GM12878 (cell line): Measurements from ENCODE around the gene MRPL54.

Experiments used
- ATF2 ChIP-seq: IDR thresholded peaks from 2 replicates; pipeline ENCODE4 v1.6.1; 2012; ENCODE audit warnings: low read length, inconsistent platforms
- CREB1 ChIP-seq: IDR thresholded peaks from 2 replicates; pipeline ENCODE4 v1.6.1; 2012; ENCODE audit warnings: low read depth, mild to moderate bottlenecking, inconsistent platforms
- NFYA ChIP-seq: IDR thresholded peaks from 2 replicates; pipeline ENCODE4 v1.6.1; 2011; ENCODE audit warnings: low read depth, mild to moderate bottlenecking, low read length, improper control_type of control experiment, borderline replicate concordance
- PAX8 ChIP-seq: fragments of 450-650 bp; IDR thresholded peaks from 2 replicates; pipeline ENCODE4 v1.6.1; 2017; ENCODE audit warnings: mild to moderate bottlenecking, moderate library complexity
- POLR2A ChIP-seq: IDR thresholded peaks from 2 replicates; pipeline ENCODE4 v1.6.1; 2011; ENCODE audit warnings: low read depth, mild to moderate bottlenecking, low read length
- SUZ12 ChIP-seq: fragments of 200-600 bp; sonication (generic); IDR thresholded peaks from one replicate; pipeline ENCODE4 v1.6.1; 2018; ENCODE audit warnings: antibody characterized with exemption, mild to moderate bottlenecking; ENCODE audit not compliant: unreplicated experiment
- TF ChIP-seq, protein P1 (sequence below), 3 experiments: IDR thresholded peaks in 2 of 3; conservative IDR thresholded peaks in 1 of 3; 2 replicates each; pipeline ENCODE4 v1.5.1; 2011; ENCODE audit warnings: low read depth in 3 of 3, low read length in 3 of 3, mild to moderate bottlenecking in 3 of 3, control low read depth in 2 of 3, moderate library complexity in 2 of 3, inconsistent platforms in 1 of 3, mixed read lengths in 1 of 3; ENCODE audit not compliant: control insufficient read depth in 2 of 3, insufficient read depth in 1 of 3; ENCODE audit errors: extremely low read depth in 1 of 3

DNA sequence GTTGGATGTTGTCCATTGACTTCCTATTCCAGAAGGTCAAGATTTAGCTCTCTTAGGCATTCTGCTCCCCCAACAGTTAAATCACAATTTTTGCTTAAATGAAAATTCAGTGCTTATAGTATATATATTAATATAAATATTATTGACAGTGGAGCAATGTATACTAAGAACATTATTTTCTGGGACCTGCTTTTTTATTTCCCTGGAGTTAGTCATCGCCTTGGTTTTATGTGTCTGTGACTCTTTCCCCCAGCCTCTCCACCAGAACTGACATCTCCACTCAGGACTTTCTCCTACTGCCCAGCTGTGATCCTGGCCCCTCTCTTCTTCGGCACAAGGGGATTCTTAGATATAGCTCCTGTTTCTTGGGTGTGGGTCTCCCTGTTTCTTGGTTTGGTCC, 33.9 kb downstream of the MRPL54 start:
- TF ChIP-seq, protein P1, sequence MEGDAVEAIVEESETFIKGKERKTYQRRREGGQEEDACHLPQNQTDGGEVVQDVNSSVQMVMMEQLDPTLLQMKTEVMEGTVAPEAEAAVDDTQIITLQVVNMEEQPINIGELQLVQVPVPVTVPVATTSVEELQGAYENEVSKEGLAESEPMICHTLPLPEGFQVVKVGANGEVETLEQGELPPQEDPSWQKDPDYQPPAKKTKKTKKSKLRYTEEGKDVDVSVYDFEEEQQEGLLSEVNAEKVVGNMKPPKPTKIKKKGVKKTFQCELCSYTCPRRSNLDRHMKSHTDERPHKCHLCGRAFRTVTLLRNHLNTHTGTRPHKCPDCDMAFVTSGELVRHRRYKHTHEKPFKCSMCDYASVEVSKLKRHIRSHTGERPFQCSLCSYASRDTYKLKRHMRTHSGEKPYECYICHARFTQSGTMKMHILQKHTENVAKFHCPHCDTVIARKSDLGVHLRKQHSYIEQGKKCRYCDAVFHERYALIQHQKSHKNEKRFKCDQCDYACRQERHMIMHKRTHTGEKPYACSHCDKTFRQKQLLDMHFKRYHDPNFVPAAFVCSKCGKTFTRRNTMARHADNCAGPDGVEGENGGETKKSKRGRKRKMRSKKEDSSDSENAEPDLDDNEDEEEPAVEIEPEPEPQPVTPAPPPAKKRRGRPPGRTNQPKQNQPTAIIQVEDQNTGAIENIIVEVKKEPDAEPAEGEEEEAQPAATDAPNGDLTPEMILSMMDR (IDR thresholded peaks at IDR 0.05 in 2 of 3, conservative IDR thresholded peaks at IDR 0.05 in 1 of 3; ENCODE audit: control insufficient read depth in 2 of 3, extremely low read depth in 1 of 3, insufficient read depth in 1 of 3, low read depth in 3 of 3, low read length in 3 of 3) = no peak
- TF ChIP-seq CREB1 = no peak
- TF ChIP-seq PAX8 = no peak
- TF ChIP-seq NFYA = no peak
- TF ChIP-seq SUZ12 = no peak
- TF ChIP-seq POLR2A = no peak
- TF ChIP-seq ATF2 = no peak
